Panc1 (cell line): ENCODE data around the gene TVP23A. TPM values are rescaled to one million over a fixed set of nuclear protein-coding genes. Genes with fewer than 3 reads are reported as not detected.

Experiments
- ATAC-seq: fragments of 200-7000 bp; cut with Tn5 transposase; 2 replicates; pipeline ENCODE4 v1.9.1; 2020; ENCODE audit warnings: mild to moderate bottlenecking, moderate library complexity
- BruUV-seq: library from RNA; stranded (reverse); fragments of 400-500 nt; replicated peaks from 2 replicates; lab custom pipeline; 2021; lab: Mats Ljungman, UMichigan
- CTCF ChIA-PET: fragments of 300-600 bp; sonication (Branson Sonifier 250); formaldehyde crosslinking; loops from one replicate; lab custom pipeline; 2022; ENCODE audit warnings: antibody characterized with exemption; lab: Charles Lee
- POLR2A ChIA-PET: fragments of 300-600 bp; sonication (Branson Sonifier 250); formaldehyde crosslinking; loops from one replicate; lab custom pipeline; 2022; ENCODE audit warnings: antibody characterized with exemption; lab: Charles Lee
- DNase-seq: peaks from one replicate; pipeline ENCODE4 v3.0.0-alpha.2; 2010; ENCODE audit warnings: low read depth, low spot score
- H3K27ac ChIP-seq: 2 replicates; pipeline ENCODE4 v1.5.1; 2011; ENCODE audit warnings: mild to moderate bottlenecking, low read length, inconsistent platforms
- H3K27me3 ChIP-seq: fragments of 200-500 bp; sonication (Bioruptor generic); 2 replicates; pipeline ENCODE4 v1.6.0; 2014; ENCODE audit warnings: low read length, inconsistent platforms; ENCODE audit not compliant: control insufficient read depth, insufficient read depth
- H3K36me3 ChIP-seq: fragments of 200-500 bp; sonication (Bioruptor generic); 2 replicates; pipeline ENCODE4 v1.5.1; 2014; ENCODE audit warnings: inconsistent platforms, mild to moderate bottlenecking, low read length, moderate library complexity; ENCODE audit not compliant: control insufficient read depth, insufficient read depth
- H3K4me1 ChIP-seq: 2 replicates; pipeline ENCODE4 v1.5.1; 2011; ENCODE audit warnings: inconsistent platforms, mild to moderate bottlenecking, low read length, moderate library complexity; ENCODE audit not compliant: control insufficient read depth, insufficient read depth
- H3K4me3 ChIP-seq, 2 experiments: 2 replicates each; pipeline ENCODE4 v1.5.1; 2011 to 2012; ENCODE audit warnings: low read depth in 2 of 2, low read length in 2 of 2, mild to moderate bottlenecking in 2 of 2, inconsistent platforms in 1 of 2, moderate library complexity in 1 of 2
- H3K9me3 ChIP-seq: fragments of 200-500 bp; sonication (Bioruptor generic); 2 replicates; pipeline ENCODE4 v1.5.1; 2014; ENCODE audit warnings: low read depth, mild to moderate bottlenecking, inconsistent platforms, low read length, moderate library complexity; ENCODE audit not compliant: control insufficient read depth, insufficient read depth
- POLR2AphosphoS5 ChIP-seq: IDR thresholded peaks from 2 replicates; pipeline ENCODE4 v1.6.1; 2012; ENCODE audit warnings: mild to moderate bottlenecking, low read depth, low read length, moderate library complexity
- SIN3A ChIP-seq: IDR thresholded peaks from 2 replicates; pipeline ENCODE4 v1.6.1; 2012; ENCODE audit warnings: low read depth, mild to moderate bottlenecking, low read length, moderate library complexity, borderline replicate concordance; ENCODE audit not compliant: insufficient read depth
- TCF7L2 ChIP-seq: IDR thresholded peaks from 2 replicates; pipeline ENCODE4 v1.6.1; 2011; ENCODE audit warnings: mild to moderate bottlenecking, low read depth, low read length, inconsistent platforms
- in situ Hi-C: cut with HindIII; loops from 2 replicates; pipeline ENCODE4 v1.10.0; 2016; ENCODE audit warnings: low sequenced_read_pairs, low pct_unique_long_range_greater_than_20kb
- intact Hi-C: fragments of 100-400 bp; cut with micrococcal nuclease; formaldehyde crosslinking; loops from one replicate; pipeline ENCODE4 v1.10.0; 2022; ENCODE audit not compliant: unreplicated experiment
- total RNA-seq: library from RNA; stranded (reverse); gene quantifications from one replicate; pipeline ENCODE4 v1.2.1, GENCODE V29; 2021; ENCODE audit not compliant: unreplicated experiment
- TF ChIP-seq, protein P1 (sequence below), 2 experiments: IDR thresholded peaks; 2 replicates each; pipeline ENCODE4 v1.6.1; 2011 to 2012; ENCODE audit warnings: low read depth in 2 of 2, control low read depth in 1 of 2, low read length in 1 of 2, mild to moderate bottlenecking in 1 of 2, moderate library complexity in 1 of 2; ENCODE audit not compliant: insufficient read depth in 1 of 2
- TF ChIP-seq, protein P2 (sequence below): fragments of 450-650 bp; IDR thresholded peaks from 2 replicates; pipeline ENCODE4 v1.5.1; 2017; ENCODE audit warnings: mild to moderate bottlenecking

TVP23A gene
- total RNA-seq, 1 experiment from 2014 or later = not detected

DNA sequence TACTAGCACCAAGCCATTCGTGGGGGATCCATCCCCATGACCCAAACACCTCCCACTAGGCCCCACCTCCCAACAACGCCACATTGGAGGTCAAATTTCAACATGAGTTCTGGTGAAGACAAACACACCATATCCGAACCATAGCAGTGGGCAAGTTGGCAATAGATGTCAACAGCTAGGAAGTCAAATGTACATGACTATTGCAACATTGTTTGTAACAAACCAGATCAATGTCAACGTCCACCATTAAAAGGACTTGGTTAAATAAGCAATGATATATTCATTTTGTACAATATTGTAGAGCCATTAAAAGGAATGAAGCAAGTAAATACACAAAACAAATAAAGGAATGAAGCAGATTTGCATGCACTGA, 31.9 kb upstream of the TVP23A start:
- Histone ChIP-seq H3K4me3 (no peak overlapping the region), H3K27me3 (peaks cover 8% of the 10 kb centered on the region; the same call in 1 of the 2 replicates), H3K36me3 (no peaks in the 10 kb centered on the region), H3K4me1 (no peaks in the 10 kb centered on the region), H3K27ac (no peak overlapping the region), H3K9me3 (no peaks in the 10 kb centered on the region)
- ChIA-PET POLR2A (no interaction called here), CTCF (no interaction called here)
- BruUV-seq = no TSS peak
- no peak for ATAC-seq
- intact Hi-C loops = no loop called here
- TF ChIP-seq POLR2AphosphoS5 (no peak), TCF7L2 (no peak), SIN3A (no peak)
- TF ChIP-seq, protein P1, sequence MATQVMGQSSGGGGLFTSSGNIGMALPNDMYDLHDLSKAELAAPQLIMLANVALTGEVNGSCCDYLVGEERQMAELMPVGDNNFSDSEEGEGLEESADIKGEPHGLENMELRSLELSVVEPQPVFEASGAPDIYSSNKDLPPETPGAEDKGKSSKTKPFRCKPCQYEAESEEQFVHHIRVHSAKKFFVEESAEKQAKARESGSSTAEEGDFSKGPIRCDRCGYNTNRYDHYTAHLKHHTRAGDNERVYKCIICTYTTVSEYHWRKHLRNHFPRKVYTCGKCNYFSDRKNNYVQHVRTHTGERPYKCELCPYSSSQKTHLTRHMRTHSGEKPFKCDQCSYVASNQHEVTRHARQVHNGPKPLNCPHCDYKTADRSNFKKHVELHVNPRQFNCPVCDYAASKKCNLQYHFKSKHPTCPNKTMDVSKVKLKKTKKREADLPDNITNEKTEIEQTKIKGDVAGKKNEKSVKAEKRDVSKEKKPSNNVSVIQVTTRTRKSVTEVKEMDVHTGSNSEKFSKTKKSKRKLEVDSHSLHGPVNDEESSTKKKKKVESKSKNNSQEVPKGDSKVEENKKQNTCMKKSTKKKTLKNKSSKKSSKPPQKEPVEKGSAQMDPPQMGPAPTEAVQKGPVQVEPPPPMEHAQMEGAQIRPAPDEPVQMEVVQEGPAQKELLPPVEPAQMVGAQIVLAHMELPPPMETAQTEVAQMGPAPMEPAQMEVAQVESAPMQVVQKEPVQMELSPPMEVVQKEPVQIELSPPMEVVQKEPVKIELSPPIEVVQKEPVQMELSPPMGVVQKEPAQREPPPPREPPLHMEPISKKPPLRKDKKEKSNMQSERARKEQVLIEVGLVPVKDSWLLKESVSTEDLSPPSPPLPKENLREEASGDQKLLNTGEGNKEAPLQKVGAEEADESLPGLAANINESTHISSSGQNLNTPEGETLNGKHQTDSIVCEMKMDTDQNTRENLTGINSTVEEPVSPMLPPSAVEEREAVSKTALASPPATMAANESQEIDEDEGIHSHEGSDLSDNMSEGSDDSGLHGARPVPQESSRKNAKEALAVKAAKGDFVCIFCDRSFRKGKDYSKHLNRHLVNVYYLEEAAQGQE (IDR thresholded peaks at IDR 0.05; ENCODE audit: insufficient read depth in 1 of 2, low read depth in 2 of 2, low read length in 1 of 2) = no peak
- TF ChIP-seq, protein P2, sequence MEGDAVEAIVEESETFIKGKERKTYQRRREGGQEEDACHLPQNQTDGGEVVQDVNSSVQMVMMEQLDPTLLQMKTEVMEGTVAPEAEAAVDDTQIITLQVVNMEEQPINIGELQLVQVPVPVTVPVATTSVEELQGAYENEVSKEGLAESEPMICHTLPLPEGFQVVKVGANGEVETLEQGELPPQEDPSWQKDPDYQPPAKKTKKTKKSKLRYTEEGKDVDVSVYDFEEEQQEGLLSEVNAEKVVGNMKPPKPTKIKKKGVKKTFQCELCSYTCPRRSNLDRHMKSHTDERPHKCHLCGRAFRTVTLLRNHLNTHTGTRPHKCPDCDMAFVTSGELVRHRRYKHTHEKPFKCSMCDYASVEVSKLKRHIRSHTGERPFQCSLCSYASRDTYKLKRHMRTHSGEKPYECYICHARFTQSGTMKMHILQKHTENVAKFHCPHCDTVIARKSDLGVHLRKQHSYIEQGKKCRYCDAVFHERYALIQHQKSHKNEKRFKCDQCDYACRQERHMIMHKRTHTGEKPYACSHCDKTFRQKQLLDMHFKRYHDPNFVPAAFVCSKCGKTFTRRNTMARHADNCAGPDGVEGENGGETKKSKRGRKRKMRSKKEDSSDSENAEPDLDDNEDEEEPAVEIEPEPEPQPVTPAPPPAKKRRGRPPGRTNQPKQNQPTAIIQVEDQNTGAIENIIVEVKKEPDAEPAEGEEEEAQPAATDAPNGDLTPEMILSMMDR = no peak
- in situ Hi-C loops = no loop called here
- no peak for DNase-seq

GRCh38 chr16:10849736-10850477, 31.3 kb upstream of the TVP23A start:
- H3K27ac ChIP-seq = no peak overlapping the region
- CTCF ChIA-PET = no interaction called here
- H3K4me3 ChIP-seq = no peak overlapping the region
- in situ Hi-C loops (no loop called here), intact Hi-C loops (no loop called here)
- BruUV-seq = no TSS peak
- H3K27me3 ChIP-seq = peaks cover 10% of the 10 kb centered on the region; the same call in 1 of the 2 replicates
- DNase-seq = no peak
- no peak for ATAC-seq
- H3K4me1 ChIP-seq = no peaks in the 10 kb centered on the region
- POLR2A ChIA-PET = no interaction called here
- H3K9me3 ChIP-seq = no peaks in the 10 kb centered on the region
- no peak for TF ChIP-seq POLR2AphosphoS5
- TF ChIP-seq, protein P2 = no peak
- TF ChIP-seq SIN3A = no peak
- TF ChIP-seq TCF7L2 = no peak
- TF ChIP-seq, protein P1 (IDR thresholded peaks at IDR 0.05; ENCODE audit: insufficient read depth in 1 of 2, low read depth in 2 of 2, low read length in 1 of 2) = no peak
- H3K36me3 ChIP-seq = no peaks in the 10 kb centered on the region
